ENCODE data around the gene SCARB1. TPM values are rescaled to one million over a fixed set of nuclear protein-coding genes. Genes with fewer than 3 reads are reported as not detected.

SCARB1 gene
- total RNA-seq, 2 experiments from 2014 or later: 32.5 to 32.6 TPM

DNA sequence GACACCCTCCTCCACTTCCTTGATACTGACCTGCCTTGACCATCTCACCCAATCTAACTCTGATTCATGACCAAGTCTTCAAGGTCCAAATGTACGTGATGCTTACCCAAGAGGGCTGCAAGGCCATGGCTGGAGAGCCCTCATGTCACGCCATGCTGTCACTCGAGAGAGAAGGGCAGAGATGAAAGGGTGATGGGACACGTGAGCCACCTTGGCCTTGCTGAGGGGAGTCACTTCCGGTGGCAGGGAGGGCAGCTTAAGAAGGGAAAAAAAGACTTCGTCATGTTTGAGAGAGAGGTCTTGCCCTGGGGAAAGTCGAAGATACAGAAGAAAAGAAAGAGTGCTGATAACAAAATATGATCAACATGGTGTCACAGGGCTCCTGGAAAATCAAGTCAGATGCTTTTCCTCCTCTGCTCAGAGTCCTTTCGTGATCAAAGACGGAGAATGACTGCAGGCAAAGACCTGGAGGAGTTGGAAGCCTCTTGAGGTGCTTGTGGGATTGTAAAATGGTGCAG lies 3.3 kb upstream of the SCARB1 start:
- POLR2A ChIA-PET: no interaction called here

DNA sequence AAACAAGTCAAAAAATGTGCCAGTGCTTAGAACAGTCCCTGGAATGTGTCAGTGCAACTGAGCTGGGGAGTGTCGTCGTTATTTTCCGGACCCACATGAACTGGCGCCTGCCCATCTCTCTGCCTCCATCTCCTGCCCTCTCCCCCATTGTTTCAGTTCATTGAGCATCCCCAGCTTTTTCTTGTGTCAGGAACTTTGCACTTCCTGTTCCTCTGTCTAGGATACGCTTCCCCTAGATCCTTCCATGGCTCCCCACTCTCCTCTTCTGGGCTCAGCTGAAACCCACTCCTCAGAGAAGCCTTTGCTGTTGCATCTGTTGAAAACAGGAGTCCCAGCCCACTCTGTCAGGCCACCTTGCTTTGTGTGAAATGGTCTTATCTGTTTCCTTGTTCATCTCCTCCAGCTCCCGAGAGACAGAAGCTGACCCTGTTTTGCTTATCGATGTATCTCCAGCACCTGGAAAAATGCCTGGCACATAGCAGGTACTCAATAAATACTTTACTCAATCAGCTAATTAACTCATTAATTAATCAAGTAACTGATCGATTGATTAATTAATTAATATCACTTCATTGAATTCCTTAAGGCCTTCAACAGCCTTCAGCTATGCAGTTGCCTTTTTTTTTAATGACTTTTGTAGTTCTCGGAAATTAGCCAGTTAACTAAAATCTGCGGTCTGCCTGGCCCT lies 2.7 kb upstream of the SCARB1 start:
- CTCF ChIA-PET: no interaction called here
- POLR2A ChIA-PET: no interaction called here

More for the DNA sequence above, 3.3 kb upstream of the SCARB1 start:
- CTCF ChIA-PET: no interaction called here

DNA sequence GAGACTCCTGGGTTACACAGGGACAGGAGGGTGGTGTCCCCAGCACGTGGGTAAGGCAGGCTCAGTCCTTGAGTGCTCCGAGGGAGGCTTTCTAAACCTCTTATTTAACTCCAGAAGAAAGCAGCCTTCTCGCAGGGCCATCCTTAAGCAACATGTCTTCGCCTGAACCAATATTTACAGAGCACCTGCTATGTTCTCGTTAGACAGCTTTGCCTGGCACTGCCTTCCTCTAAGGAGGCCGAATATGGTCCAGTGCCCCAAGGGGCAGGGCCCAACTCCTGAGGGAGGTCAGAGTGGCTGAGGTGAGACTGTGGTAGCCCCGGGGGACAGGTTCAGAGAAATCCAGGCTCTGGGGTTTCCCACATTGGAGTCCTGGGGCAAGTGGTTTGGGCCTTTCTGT lies 2.1 kb upstream of the SCARB1 start:
- ChIA-PET CTCF (no interaction called here), POLR2A (no interaction called here)

DNA sequence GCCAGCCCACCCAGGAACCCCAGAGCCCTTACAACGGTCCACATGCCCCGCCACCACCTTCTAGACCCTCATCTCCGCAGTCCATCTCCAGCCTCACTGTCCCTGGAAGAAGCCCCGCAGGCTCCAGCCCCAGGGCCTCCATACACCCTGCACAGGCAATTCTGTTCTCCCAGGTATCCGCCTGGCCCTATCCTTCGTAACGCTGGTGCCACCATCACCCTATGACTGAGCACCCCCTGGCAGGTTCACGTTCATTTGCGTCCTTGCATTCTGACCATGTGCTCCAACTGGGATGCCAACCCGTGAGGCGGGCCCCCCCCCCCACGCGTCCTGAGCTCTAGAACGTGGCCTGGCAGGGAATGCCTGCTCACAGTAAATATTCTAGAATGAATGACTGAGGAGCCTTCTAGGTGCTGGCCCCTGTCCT lies 675 bp upstream of the SCARB1 start:
- ChIA-PET POLR2A (interaction anchor here (0.5 to 0.7 kb wide), 3 partner anchors 28 to 1219 kb away, joined by 4 to 6 read pairs (median 5); no protein-coding TSS in a partner anchor), CTCF (interaction anchor here (0.6 kb wide), 1 partner anchor 113 kb away, joined by 3 read pairs; no protein-coding TSS in a partner anchor)

DNA sequence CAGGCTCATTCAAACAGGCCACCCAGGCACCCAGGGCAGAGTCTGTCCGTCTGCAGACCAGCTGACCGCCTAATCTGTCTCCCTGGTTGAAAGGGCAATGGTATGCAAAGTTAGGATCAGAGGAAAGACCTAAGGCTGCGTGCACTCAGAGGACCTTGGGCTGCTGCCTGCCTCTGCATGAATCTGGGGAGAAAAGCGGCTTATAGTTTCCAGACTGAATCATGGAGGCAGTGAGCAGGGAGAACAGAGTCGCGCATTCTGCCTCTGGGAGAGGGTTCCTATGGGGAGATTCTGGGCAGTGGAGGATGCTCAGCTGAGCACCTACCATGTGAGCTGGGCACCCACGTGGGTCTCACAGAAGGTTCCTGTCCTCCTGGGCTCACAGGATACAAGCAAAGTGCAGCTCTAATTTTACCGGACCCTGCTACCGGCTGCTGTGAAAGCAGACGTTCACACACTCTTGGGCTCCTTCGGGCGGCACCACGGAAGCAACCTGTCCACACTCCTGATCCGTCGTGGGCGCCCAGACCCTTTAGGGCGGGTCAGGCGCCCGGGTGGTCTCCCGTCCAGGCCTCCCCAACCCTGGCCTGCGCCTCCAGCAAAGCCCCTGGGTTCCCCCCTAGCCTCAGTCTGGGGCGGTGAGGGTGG lies 772 bp downstream of the SCARB1 start:
- CTCF ChIA-PET: no interaction called here
- POLR2A ChIA-PET: no interaction called here

DNA sequence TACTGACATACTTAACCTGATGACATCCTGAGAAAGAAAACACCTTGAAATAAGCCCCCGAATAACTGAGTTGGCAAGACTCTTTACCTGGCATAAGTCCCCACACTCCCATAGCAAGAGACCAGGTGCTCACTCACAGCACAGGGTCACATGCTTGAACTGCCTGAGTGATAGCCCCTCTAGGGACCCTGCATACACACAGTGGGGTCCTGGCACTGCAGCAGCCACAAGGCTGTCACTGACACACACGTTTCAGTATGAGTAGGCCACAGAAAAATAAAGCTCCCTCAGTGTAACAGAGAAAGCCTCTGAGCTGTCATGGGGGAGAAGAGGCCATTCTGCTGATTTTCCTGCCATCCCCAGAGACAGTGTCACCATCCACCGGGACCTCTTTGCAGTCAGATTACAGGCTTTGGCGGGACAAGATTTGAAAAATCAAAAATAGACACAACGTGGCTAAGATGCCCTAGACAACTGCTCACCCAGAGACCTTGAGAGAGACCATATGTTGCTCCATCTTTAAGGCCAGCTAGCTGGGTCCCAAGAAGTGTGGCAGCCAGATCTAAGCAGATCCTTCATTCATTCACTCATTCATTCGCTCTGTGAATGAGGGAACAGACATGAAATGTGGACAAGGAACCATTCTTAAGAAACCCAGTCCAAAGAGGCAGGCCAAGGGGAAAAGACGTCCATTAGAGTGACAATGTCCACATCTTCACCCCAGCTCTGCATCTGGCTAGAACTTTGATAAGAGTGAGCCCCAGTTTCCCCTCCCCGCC lies 1.6 kb downstream of the SCARB1 start:
- ChIA-PET CTCF (no interaction called here), POLR2A (interaction anchor here (0.6 kb wide), 1 partner anchor 321 kb away, joined by 3 read pairs; no protein-coding TSS in a partner anchor)

DNA sequence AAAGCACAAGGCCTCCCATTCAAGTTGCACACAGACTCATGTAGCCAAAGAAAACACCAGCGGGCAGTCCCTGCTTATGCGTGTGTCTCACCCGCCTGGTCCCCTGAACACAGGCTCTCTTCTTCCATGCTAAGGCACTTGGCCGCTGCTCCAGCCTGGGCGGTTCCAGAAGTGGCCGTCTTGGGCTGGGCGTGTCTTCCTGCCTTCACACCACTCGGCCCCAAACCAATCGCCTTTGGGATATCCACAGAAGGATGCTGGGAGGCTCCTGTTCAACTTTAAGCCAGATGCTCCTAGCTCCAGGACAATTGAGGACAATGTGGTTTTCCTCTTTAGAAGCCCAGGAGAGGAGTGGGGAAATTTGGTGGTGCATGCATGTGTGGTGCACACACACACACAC lies 2.2 kb downstream of the SCARB1 start:
- CTCF ChIA-PET: no interaction called here
- POLR2A ChIA-PET: no interaction called here

DNA sequence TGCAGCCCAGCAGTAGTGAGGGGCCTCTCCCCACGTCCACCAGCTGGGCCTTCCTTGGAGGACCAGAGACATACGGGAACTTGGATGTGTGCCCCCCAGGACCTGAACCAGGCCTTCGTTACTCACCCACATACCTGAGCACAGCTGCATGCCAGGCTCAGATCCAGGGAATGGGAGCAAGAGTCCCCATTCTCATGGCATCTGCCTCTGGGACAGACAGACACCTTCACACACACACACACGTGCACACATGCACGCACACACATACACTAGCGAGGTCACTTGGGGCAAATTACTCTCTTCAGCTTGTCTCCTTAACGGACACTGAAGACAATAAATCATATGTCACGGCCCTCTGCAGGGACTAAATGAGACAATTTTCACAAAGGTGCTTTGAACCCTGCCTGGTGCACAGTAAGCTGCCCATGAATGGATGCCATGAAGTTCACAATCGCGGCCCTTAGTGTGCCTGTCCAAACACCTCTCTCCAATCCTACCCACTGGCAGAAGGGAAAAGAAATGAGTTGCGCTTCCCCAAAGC lies 5.7 kb downstream of the SCARB1 start:
- ChIA-PET CTCF (no interaction called here), POLR2A (no interaction called here)

DNA sequence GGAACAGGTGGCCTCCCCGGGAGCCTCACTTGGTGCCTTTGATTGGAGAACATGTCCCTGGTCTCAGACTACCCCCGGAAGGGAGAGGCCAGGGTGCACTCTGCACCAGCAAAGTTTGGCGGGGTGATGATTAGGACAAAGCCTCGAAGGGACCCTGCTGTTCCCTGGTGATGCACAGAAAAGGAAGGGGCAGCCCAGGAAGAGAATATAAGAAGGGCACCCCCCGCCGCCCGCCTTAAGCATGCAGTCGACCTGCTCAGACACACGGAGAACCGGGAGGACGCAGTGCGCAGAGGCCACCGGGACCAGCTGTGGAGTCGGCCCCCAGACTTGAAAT lies 6.9 kb downstream of the SCARB1 start:
- ChIA-PET CTCF (no interaction called here), POLR2A (no interaction called here)

DNA sequence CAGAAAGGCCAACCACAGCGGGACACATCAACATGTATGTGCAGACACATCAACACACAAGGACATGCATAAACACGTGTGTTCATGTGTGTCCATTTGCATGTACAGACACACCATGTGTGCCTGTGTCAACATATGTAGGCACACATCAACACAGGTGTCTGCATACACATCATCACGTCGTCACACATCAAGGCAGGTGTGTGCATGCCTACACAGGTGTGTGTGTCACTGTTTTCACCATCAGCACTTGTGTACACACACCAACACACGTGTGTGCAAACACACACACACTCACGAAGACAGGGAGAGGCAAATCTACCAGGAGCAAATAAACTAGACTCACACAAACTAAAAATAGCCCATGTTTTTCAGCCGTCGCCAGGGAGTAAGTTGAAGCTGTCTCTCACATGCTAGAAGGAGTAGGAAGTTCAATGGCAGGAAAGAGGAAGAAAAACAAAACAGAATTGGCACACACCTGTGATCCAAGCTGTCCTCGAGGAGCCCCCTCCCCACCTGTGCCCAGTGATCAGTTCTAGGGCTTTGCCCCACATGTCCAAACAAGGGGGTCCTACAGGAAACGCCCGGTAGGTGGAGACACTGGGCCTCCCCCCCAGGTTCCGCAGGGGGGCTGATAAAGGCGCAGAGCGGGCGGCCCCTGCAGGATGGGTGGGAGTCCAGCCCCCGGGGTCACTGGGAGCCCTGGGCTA lies 7.4 kb downstream of the SCARB1 start:
- POLR2A ChIA-PET: no interaction called here
- CTCF ChIA-PET: no interaction called here

DNA sequence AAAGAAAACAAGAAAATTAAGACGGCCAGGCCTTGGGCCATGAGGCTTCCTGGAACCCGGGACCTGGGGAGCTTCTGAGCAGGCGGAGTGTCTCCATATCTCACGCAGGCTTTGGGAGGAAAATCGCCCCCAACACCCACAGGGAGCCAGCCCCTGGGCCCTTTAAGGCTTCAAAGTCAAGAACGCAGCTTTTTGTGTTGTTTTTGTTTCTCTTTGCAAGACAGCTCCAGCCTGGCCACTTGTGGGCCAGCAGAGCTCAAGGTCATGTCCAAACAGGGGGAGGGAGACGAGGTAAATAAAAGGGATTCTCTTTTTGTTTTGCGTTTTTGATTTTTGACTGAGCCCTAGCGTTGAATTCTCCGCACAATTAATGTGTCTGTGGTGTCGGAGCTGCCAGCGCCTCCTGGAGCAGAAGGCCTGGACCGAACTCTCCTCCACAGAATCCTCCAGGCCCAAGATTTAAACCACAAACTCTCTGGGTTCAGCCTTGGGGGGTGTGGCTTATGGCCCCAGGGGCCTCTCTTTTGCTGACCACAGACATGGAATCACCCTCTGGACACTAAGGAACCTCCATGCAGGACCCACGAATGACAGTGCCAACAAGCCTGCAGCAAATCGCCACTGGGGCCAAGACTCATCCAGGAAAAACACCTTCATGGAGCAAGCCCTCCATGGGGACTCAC lies 8.2 kb downstream of the SCARB1 start:
- POLR2A ChIA-PET: no interaction called here
- CTCF ChIA-PET: interaction anchor here (1.0 kb wide), 1 partner anchor 84 kb away, joined by 3 read pairs; no protein-coding TSS in a partner anchor

DNA sequence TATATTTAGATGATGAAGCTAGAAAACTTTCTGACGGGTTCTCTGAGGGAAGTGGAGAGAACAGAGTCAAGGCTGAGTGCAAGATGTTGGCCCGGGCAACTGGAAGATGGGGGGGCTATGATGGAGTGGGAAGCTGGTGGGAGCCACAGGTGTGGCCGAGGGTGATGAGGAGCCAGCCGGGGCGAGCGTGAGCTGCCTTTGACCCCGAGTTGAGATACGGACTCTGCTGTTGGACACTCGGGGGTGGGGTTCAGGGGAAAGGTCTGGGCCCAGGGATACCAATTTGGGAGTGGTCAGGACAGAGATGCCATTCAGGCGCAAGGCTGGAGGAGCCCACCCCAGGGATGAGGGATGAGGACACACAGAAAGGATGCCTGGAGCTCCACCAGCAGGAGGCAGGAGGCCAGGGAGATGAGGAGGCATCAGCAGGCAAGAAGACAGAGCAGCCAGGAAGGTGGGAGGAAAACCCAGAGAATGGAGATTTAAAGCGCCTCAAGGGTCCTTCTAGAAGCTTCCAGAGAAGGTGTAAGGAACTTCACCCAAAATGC lies 9.0 kb downstream of the SCARB1 start:
- ChIA-PET CTCF (interaction anchor here (1.0 kb wide), 1 partner anchor 83 kb away, joined by 3 read pairs; no protein-coding TSS in a partner anchor), POLR2A (no interaction called here)

DNA sequence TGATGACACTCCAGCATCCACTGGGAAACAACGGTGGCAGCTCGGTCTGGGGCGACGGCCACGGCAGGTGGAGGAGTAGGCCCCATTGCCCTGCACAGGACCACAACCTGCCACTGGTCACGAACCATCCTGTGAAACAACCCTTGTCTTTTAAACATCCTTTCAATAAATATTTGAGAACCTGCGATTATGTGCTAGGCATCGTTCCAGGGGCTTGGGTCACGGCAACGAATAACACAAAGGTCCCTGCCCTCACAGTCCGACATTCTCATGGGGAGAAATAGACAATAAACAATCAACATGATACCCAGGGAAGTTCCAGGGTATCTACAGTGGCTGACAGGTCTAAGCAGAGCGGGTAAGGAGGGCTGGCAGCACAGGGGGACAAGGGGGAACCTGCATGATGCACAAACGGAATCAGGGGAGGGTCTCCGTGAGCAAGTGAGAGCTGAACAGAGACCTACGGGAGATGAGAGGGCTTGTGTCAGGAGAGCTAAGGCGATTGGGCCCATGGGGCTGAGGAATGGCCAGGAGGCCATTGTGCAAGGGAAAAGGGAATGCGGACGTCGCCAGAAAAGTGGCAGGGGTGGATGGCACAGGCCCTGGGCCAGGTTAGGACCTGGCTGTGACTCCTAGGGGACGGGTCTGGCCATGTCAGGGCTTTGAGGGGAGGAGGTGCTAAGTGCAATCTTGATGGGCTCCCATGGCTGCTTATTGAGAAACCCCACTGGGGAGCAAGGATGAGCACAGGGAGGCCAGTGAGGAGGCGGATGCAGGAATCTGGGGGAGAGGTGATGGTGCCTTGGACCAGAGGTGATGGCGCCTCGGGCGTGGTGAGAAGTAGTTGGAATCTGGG lies 9.7 kb downstream of the SCARB1 start:
- CTCF ChIA-PET: no interaction called here
- POLR2A ChIA-PET: no interaction called here

DNA sequence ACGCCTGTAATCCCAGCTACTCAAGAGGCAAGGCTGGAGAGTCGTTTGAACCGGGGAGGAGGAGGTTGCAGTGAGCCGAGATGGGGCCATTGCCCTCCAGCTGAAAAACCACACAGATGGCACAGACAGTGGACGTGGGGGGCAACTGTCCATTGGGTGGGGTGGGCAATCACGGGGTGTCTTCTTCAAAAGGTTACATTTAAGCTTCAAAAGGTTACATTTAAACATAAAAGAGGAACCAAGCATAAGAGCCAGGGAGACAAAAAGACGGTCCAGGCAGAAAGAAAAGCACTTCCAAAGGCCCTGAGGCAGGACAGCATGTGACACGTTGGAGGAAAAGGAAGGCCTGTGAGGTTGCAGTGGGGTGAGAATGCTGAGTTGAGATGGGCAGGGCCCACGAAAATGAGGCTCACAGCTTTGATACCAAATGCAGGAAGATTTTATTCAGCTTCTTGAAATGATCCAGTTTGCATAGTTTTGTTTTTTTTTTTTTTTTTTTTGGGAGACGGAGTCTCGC lies 10.7 kb downstream of the SCARB1 start:
- ChIA-PET CTCF (interaction anchor here (0.8 kb wide), 1 partner anchor 10 kb away, joined by 3 read pairs; no protein-coding TSS in a partner anchor), POLR2A (no interaction called here)

DNA sequence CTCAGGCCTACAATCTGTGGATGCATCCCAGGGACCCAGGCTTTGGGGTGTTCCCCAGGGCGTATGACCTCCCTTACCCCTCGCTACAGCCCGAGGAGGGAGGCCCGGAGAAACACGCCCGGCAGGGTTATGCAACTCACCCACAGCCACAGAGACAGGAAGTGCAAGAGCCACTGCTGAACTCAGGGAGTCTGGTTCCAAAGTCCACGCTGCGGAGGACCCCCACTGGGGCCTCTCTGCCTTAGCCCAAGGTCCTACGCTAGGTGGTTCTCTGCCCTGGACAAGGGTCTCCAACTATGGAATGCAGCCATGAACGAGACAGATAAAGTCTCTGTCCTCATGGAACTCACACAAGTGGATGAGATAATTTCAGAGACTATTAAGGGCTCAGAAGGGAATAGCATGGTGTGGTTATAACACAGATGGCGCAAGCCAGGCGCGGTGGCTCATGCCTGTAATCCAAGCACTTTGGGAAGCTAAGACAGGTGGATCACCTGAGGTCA lies 11.3 kb downstream of the SCARB1 start:
- ChIA-PET POLR2A (no interaction called here), CTCF (interaction anchor here (0.8 kb wide), 1 partner anchor 10 kb away, joined by 3 read pairs; no protein-coding TSS in a partner anchor)

DNA sequence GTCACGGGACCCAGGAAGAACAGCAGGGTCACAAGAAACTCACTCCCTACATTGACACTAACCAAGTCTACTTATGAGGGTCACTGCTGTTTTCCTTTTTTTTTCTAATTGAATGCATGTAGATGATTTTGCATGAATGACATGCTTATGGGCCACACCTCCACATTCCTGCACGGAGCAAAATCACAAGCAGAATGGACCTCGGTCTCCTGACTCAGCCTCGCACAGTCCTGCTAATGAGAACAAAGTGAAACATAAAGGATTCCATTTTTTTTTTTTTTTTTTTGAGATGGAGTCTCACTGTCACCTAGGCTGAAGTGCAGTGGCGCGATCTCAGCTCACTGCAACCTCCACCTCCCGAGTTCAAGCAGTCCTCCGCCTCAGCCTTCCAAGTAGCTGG lies 12.3 kb downstream of the SCARB1 start:
- CTCF ChIA-PET: interaction anchor here (0.7 to 1.2 kb wide), 2 partner anchors 33 to 1876 kb away, joined by 3 to 4 read pairs; no protein-coding TSS in a partner anchor
- POLR2A ChIA-PET: no interaction called here

DNA sequence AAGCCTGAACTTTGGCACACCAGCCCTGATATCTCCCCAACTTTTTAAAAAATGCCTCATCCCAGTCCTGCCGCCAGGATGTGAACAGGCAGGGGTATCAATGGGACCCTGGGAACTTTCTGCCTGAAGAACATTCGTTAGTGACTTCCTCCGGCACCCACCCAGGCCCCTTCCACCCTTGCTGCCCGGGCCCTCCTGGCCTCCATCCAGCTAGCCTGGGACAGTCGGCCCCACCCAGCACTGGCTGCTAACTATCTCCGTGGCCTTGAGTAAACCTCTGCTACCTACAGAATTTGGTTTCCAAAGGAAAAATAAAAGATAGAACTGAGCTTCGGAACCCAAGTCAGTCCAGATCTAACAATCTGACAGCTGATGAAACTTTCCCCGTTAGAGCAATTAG lies 14.3 kb downstream of the SCARB1 start:
- CTCF ChIA-PET: no interaction called here
- POLR2A ChIA-PET: no interaction called here
